GM23338 (cell line): ENCODE measurements around the gene TMEM117. TPM values are rescaled to one million over a fixed set of nuclear protein-coding genes. Genes with fewer than 3 reads are reported as not detected.

Source experiments
- ATAC-seq: fragments of 200-7000 bp; cut with Tn5 transposase; 3 replicates; pipeline ENCODE4 v1.9.1; 2020
- DNase-seq: peaks from one replicate; pipeline ENCODE4 v3.0.0-alpha.2; 2015; ENCODE audit warnings: low spot score
- H2AFZ ChIP-seq: fragments of 200-600 bp; sonication (generic); 2 replicates; pipeline ENCODE4 v1.8.0; 2016; ENCODE audit warnings: antibody characterized with exemption, mild to moderate bottlenecking, moderate library complexity
- H3F3A ChIP-seq: fragments of 200-600 bp; sonication (generic); replicated peaks from 2 replicates; pipeline ENCODE4 v1.8.0; 2017; ENCODE audit warnings: antibody characterized with exemption, mixed run types, low read depth
- H3K27ac ChIP-seq: fragments of 200-600 bp; sonication (generic); 2 replicates; pipeline ENCODE4 v1.6.1; 2016; ENCODE audit warnings: low read depth
- H3K27me3 ChIP-seq: fragments of 200-600 bp; sonication (generic); 2 replicates; pipeline ENCODE4 v1.8.0; 2016; ENCODE audit warnings: mild to moderate bottlenecking, mixed run types, moderate library complexity; ENCODE audit not compliant: insufficient read depth
- H3K36me3 ChIP-seq: fragments of 200-600 bp; sonication (generic); 2 replicates; pipeline ENCODE4 v1.8.0; 2016; ENCODE audit warnings: mild to moderate bottlenecking; ENCODE audit not compliant: insufficient read depth
- H3K4me1 ChIP-seq: fragments of 200-600 bp; sonication (generic); 2 replicates; pipeline ENCODE4 v1.8.0; 2016; ENCODE audit warnings: mild to moderate bottlenecking, moderate library complexity; ENCODE audit not compliant: insufficient read depth
- H3K4me2 ChIP-seq: fragments of 200-600 bp; sonication (generic); 2 replicates; pipeline ENCODE4 v1.7.1; 2017; ENCODE audit warnings: mixed run types
- H3K4me3 ChIP-seq: fragments of 200-600 bp; sonication (generic); 2 replicates; pipeline ENCODE4 v1.6.1; 2016; ENCODE audit warnings: mixed run types
- H3K79me2 ChIP-seq: fragments of 200-600 bp; sonication (generic); replicated peaks from 2 replicates; pipeline ENCODE4 v1.8.0; 2017; ENCODE audit warnings: mild to moderate bottlenecking; ENCODE audit not compliant: insufficient read depth
- H3K9me2 ChIP-seq: fragments of 200-600 bp; sonication (generic); 2 replicates; pipeline ENCODE4 v1.8.0; 2017; ENCODE audit not compliant: insufficient read depth
- H4K20me1 ChIP-seq: fragments of 200-600 bp; sonication (generic); replicated peaks from 2 replicates; pipeline ENCODE4 v1.8.0; 2017; ENCODE audit warnings: mild to moderate bottlenecking; ENCODE audit not compliant: insufficient read depth
- H3K27ac Mint-ChIP-seq: 2 replicates; pipeline ENCODE4 v1.8.0; 2020; ENCODE audit warnings: inconsistent platforms, mild to moderate bottlenecking, moderate library complexity, mixed read lengths
- H3K27me3 Mint-ChIP-seq: 3 replicates; pipeline ENCODE4 v1.8.0; 2022; ENCODE audit warnings: low read depth, mild to moderate bottlenecking, moderate library complexity, mixed read lengths, inconsistent platforms; ENCODE audit not compliant: insufficient read depth, poor library complexity
- H3K36me3 Mint-ChIP-seq: 3 replicates; pipeline ENCODE4 v1.8.0; 2021; ENCODE audit warnings: low read depth, mild to moderate bottlenecking, inconsistent platforms, moderate library complexity, mixed read lengths
- H3K4me1 Mint-ChIP-seq: 3 replicates; pipeline ENCODE4 v1.8.0; 2020; ENCODE audit warnings: mild to moderate bottlenecking, inconsistent platforms, mixed read lengths
- H3K4me3 Mint-ChIP-seq: 3 replicates; pipeline ENCODE4 v1.8.0; 2021; ENCODE audit warnings: moderate library complexity, mild to moderate bottlenecking, inconsistent platforms, mixed read lengths
- H3K9me3 Mint-ChIP-seq: 3 replicates; pipeline ENCODE4 v1.8.0; 2020; ENCODE audit warnings: moderate library complexity, mild to moderate bottlenecking, inconsistent platforms, mixed read lengths
- CREB1 ChIP-seq: fragments of 250-450 bp; sonication (Bioruptor Pico); IDR thresholded peaks from 2 replicates; pipeline ENCODE4 v1.5.0; 2020; ENCODE audit warnings: low read depth, mild to moderate bottlenecking, moderate library complexity
- EZH2 ChIP-seq: fragments of 200-600 bp; sonication (generic); IDR thresholded peaks from one replicate; pipeline ENCODE4 v1.8.0; 2017; ENCODE audit warnings: antibody characterized with exemption, mild to moderate bottlenecking, low read depth; ENCODE audit not compliant: unreplicated experiment
- EZH2phosphoT487 ChIP-seq: fragments of 200-600 bp; sonication (generic); IDR thresholded peaks from one replicate; pipeline ENCODE4 v1.8.1; 2018; ENCODE audit warnings: antibody characterized with exemption; ENCODE audit not compliant: unreplicated experiment
- JUNB ChIP-seq: IDR thresholded peaks from one replicate; pipeline ENCODE4 v1.6.1; 2016; ENCODE audit warnings: antibody characterized with exemption; ENCODE audit not compliant: unreplicated experiment
- NANOG ChIP-seq: IDR thresholded peaks from 2 replicates; pipeline ENCODE4 v1.6.1; 2016; ENCODE audit warnings: antibody characterized with exemption, borderline replicate concordance
- POLR2AphosphoS5 ChIP-seq: IDR thresholded peaks from 2 replicates; pipeline ENCODE4 v1.6.1; 2016; ENCODE audit warnings: antibody characterized with exemption, low read depth
- STAT1 ChIP-seq: IDR thresholded peaks from one replicate; pipeline ENCODE4 v1.6.1; 2016; ENCODE audit warnings: antibody characterized with exemption; ENCODE audit not compliant: unreplicated experiment
- ZNF114 ChIP-seq: fragments of 250-450 bp; sonication (Bioruptor Pico); IDR thresholded peaks from 2 replicates; pipeline ENCODE4 v1.5.0; 2020; ENCODE audit warnings: mild to moderate bottlenecking, moderate library complexity
- ZNF331 ChIP-seq: fragments of 250-450 bp; sonication (Bioruptor Pico); IDR thresholded peaks from 2 replicates; pipeline ENCODE4 v1.5.0; 2020; ENCODE audit warnings: low read depth, mild to moderate bottlenecking, moderate library complexity
- polyA plus RNA-seq: library from polyadenylated mRNA; unstranded; fragments of >200 nt; fragmentation: Nextera tagmentation; extraction: Ambion mirVana; gene quantifications from 2 replicates; pipeline ENCODE4 v1.2.1, GENCODE V29; 2016
- total RNA-seq: library from RNA; depleted of rRNA; stranded (reverse); fragments of >200 nt; shearing (Covaris generic); gene quantifications from 2 replicates; pipeline ENCODE4 v1.2.3, GENCODE V29; 2014
- TF ChIP-seq, protein P1 (sequence below): fragments of 250-450 bp; sonication (Bioruptor Pico); IDR thresholded peaks from 2 replicates; pipeline ENCODE4 v1.5.0; 2020; ENCODE audit warnings: mild to moderate bottlenecking, moderate library complexity
- TF ChIP-seq, protein P2 (sequence below), 2 experiments: fragments of 200-600 bp in 1 of 2; sonication (generic) in 1 of 2; conservative IDR thresholded peaks; 2 replicates each; pipeline versions ENCODE4 v1.5.1 to v1.6.1; 2016 to 2017; ENCODE audit warnings: antibody characterized with exemption in 2 of 2, low read depth in 2 of 2, mild to moderate bottlenecking in 2 of 2, moderate library complexity in 1 of 2
- TF ChIP-seq, protein P3 (sequence below): IDR thresholded peaks from 2 replicates; pipeline ENCODE4 v1.6.1; 2016; ENCODE audit warnings: antibody characterized with exemption
- TF ChIP-seq, protein P4 (sequence below): IDR thresholded peaks from one replicate; pipeline ENCODE4 v1.6.1; 2018; ENCODE audit warnings: antibody characterized with exemption; ENCODE audit not compliant: unreplicated experiment

TMEM117 gene
- total and polyA plus RNA-seq, 2 experiments from 2014 or later = 0.94 to 1.6 TPM

DNA sequence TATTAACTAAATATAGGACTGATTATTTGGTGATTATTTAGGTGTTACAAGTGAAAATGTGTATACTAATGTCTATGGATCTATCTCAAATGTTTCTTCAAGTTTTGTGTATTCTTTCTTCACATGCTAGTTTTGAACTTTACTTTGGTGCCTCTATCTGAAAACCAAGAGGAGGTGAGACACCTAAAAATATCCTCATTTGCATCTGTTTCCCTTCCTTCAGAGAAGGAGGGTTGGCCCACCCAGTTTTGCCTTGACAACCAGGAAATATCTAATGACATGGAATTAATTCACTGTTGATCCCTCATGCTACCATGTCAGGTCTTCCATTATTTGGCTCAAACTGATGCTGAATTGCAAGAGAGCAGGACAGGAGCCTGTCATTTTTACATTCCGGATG, 539.8 kb downstream of the TMEM117 start:
- no peaks in the 10 kb centered on the region for H3K27me3 Mint-ChIP-seq
- no peak overlapping the region for H3K27ac ChIP-seq
- no peaks in the 10 kb centered on the region for H3K36me3 ChIP-seq
- no peak for TF ChIP-seq ZNF114
- no peak for TF ChIP-seq EZH2
- TF ChIP-seq CREB1 (CRISPR knock-in tag) = no peak
- TF ChIP-seq NANOG = no peak
- TF ChIP-seq, protein P1, sequence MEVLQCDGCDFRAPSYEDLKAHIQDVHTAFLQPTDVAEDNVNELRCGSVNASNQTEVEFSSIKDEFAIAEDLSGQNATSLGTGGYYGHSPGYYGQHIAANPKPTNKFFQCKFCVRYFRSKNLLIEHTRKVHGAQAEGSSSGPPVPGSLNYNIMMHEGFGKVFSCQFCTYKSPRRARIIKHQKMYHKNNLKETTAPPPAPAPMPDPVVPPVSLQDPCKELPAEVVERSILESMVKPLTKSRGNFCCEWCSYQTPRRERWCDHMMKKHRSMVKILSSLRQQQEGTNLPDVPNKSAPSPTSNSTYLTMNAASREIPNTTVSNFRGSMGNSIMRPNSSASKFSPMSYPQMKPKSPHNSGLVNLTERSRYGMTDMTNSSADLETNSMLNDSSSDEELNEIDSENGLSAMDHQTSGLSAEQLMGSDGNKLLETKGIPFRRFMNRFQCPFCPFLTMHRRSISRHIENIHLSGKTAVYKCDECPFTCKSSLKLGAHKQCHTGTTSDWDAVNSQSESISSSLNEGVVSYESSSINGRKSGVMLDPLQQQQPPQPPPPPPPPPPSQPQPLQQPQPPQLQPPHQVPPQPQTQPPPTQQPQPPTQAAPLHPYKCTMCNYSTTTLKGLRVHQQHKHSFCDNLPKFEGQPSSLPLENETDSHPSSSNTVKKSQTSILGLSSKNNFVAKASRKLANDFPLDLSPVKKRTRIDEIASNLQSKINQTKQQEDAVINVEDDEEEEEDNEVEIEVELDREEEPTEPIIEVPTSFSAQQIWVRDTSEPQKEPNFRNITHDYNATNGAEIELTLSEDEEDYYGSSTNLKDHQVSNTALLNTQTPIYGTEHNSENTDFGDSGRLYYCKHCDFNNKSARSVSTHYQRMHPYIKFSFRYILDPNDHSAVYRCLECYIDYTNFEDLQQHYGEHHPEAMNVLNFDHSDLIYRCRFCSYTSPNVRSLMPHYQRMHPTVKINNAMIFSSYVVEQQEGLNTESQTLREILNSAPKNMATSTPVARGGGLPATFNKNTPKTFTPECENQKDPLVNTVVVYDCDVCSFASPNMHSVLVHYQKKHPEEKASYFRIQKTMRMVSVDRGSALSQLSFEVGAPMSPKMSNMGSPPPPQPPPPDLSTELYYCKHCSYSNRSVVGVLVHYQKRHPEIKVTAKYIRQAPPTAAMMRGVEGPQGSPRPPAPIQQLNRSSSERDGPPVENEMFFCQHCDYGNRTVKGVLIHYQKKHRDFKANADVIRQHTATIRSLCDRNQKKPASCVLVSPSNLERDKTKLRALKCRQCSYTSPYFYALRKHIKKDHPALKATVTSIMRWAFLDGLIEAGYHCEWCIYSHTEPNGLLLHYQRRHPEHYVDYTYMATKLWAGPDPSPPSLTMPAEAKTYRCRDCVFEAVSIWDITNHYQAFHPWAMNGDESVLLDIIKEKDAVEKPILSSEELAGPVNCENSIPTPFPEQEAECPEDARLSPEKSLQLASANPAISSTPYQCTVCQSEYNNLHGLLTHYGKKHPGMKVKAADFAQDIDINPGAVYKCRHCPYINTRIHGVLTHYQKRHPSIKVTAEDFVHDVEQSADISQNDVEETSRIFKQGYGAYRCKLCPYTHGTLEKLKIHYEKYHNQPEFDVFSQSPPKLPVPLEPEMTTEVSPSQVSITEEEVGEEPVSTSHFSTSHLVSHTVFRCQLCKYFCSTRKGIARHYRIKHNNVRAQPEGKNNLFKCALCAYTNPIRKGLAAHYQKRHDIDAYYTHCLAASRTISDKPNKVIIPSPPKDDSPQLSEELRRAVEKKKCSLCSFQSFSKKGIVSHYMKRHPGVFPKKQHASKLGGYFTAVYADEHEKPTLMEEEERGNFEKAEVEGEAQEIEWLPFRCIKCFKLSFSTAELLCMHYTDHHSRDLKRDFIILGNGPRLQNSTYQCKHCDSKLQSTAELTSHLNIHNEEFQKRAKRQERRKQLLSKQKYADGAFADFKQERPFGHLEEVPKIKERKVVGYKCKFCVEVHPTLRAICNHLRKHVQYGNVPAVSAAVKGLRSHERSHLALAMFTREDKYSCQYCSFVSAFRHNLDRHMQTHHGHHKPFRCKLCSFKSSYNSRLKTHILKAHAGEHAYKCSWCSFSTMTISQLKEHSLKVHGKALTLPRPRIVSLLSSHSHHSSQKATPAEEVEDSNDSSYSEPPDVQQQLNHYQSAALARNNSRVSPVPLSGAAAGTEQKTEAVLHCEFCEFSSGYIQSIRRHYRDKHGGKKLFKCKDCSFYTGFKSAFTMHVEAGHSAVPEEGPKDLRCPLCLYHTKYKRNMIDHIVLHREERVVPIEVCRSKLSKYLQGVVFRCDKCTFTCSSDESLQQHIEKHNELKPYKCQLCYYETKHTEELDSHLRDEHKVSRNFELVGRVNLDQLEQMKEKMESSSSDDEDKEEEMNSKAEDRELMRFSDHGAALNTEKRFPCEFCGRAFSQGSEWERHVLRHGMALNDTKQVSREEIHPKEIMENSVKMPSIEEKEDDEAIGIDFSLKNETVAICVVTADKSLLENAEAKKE (CRISPR knock-in tag) = no peak
- TF ChIP-seq JUNB = no peak
- TF ChIP-seq, protein P2, sequence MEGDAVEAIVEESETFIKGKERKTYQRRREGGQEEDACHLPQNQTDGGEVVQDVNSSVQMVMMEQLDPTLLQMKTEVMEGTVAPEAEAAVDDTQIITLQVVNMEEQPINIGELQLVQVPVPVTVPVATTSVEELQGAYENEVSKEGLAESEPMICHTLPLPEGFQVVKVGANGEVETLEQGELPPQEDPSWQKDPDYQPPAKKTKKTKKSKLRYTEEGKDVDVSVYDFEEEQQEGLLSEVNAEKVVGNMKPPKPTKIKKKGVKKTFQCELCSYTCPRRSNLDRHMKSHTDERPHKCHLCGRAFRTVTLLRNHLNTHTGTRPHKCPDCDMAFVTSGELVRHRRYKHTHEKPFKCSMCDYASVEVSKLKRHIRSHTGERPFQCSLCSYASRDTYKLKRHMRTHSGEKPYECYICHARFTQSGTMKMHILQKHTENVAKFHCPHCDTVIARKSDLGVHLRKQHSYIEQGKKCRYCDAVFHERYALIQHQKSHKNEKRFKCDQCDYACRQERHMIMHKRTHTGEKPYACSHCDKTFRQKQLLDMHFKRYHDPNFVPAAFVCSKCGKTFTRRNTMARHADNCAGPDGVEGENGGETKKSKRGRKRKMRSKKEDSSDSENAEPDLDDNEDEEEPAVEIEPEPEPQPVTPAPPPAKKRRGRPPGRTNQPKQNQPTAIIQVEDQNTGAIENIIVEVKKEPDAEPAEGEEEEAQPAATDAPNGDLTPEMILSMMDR (conservative IDR thresholded peaks at IDR 0.05; ENCODE audit: low read depth in 2 of 2) = no peak
- no peak for TF ChIP-seq STAT1
- TF ChIP-seq, protein P3, sequence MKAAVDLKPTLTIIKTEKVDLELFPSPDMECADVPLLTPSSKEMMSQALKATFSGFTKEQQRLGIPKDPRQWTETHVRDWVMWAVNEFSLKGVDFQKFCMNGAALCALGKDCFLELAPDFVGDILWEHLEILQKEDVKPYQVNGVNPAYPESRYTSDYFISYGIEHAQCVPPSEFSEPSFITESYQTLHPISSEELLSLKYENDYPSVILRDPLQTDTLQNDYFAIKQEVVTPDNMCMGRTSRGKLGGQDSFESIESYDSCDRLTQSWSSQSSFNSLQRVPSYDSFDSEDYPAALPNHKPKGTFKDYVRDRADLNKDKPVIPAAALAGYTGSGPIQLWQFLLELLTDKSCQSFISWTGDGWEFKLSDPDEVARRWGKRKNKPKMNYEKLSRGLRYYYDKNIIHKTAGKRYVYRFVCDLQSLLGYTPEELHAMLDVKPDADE = no peak
- no peak for TF ChIP-seq ZNF331 (CRISPR knock-in tag)
- no peak for TF ChIP-seq EZH2phosphoT487
- TF ChIP-seq, protein P4, sequence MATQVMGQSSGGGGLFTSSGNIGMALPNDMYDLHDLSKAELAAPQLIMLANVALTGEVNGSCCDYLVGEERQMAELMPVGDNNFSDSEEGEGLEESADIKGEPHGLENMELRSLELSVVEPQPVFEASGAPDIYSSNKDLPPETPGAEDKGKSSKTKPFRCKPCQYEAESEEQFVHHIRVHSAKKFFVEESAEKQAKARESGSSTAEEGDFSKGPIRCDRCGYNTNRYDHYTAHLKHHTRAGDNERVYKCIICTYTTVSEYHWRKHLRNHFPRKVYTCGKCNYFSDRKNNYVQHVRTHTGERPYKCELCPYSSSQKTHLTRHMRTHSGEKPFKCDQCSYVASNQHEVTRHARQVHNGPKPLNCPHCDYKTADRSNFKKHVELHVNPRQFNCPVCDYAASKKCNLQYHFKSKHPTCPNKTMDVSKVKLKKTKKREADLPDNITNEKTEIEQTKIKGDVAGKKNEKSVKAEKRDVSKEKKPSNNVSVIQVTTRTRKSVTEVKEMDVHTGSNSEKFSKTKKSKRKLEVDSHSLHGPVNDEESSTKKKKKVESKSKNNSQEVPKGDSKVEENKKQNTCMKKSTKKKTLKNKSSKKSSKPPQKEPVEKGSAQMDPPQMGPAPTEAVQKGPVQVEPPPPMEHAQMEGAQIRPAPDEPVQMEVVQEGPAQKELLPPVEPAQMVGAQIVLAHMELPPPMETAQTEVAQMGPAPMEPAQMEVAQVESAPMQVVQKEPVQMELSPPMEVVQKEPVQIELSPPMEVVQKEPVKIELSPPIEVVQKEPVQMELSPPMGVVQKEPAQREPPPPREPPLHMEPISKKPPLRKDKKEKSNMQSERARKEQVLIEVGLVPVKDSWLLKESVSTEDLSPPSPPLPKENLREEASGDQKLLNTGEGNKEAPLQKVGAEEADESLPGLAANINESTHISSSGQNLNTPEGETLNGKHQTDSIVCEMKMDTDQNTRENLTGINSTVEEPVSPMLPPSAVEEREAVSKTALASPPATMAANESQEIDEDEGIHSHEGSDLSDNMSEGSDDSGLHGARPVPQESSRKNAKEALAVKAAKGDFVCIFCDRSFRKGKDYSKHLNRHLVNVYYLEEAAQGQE = no peak
- TF ChIP-seq POLR2AphosphoS5 = no peak
- H2AFZ ChIP-seq = no peak overlapping the region
- H3K4me2 ChIP-seq = no peak overlapping the region
- DNase-seq (no peak), ATAC-seq (no peak)
- no peaks in the 10 kb centered on the region for H3K9me2 ChIP-seq
- H3F3A ChIP-seq = no peaks in the 10 kb centered on the region
- no peak overlapping the region for H3K27ac Mint-ChIP-seq
- H3K36me3 Mint-ChIP-seq = no peaks in the 10 kb centered on the region
- no peak overlapping the region for H3K4me3 ChIP-seq
- no peak overlapping the region for H3K4me3 Mint-ChIP-seq
- H3K4me1 ChIP-seq = peaks cover 25% of the 10 kb centered on the region
- H4K20me1 ChIP-seq = no peaks in the 10 kb centered on the region
- peaks cover 23% of the 10 kb centered on the region for H3K4me1 Mint-ChIP-seq
- no peaks in the 10 kb centered on the region for H3K27me3 ChIP-seq
- H3K79me2 ChIP-seq = no peaks in the 10 kb centered on the region
- no peaks in the 10 kb centered on the region for H3K9me3 Mint-ChIP-seq
